GM12874 (cell line): ENCODE data around the gene NME7.

Source experiments
- TF ChIP-seq, protein P1 (sequence below): IDR thresholded peaks from 2 replicates; pipeline ENCODE4 v1.5.1; 2011; ENCODE audit warnings: low read depth, mild to moderate bottlenecking, control low read depth, low read length, moderate library complexity; ENCODE audit not compliant: insufficient read depth

NME7 gene

GRCh38 chr1:169193191-169193850, 174.3 kb downstream of the NME7 start:
- TF ChIP-seq, protein P1, sequence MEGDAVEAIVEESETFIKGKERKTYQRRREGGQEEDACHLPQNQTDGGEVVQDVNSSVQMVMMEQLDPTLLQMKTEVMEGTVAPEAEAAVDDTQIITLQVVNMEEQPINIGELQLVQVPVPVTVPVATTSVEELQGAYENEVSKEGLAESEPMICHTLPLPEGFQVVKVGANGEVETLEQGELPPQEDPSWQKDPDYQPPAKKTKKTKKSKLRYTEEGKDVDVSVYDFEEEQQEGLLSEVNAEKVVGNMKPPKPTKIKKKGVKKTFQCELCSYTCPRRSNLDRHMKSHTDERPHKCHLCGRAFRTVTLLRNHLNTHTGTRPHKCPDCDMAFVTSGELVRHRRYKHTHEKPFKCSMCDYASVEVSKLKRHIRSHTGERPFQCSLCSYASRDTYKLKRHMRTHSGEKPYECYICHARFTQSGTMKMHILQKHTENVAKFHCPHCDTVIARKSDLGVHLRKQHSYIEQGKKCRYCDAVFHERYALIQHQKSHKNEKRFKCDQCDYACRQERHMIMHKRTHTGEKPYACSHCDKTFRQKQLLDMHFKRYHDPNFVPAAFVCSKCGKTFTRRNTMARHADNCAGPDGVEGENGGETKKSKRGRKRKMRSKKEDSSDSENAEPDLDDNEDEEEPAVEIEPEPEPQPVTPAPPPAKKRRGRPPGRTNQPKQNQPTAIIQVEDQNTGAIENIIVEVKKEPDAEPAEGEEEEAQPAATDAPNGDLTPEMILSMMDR = no peak

DNA sequence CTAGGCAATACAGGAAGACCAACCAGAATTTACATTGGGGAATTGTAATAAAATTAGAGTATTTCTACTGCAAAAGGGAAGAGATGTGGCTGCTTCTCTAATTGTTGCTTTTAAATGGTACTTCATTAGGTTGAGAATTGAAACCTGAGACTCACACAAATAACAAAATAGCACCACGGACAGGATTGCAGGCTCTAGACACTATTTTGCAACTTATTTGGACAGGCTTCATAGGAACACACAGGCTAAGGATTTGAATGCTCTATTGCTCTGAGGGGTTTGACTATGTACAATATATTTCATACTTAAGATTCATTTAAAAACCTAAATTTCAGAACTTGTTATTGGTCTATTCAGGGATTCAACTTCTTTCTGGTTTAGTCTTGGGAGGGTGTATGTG, 181.5 kb downstream of the NME7 start:
- TF ChIP-seq, protein P1 = no peak

DNA sequence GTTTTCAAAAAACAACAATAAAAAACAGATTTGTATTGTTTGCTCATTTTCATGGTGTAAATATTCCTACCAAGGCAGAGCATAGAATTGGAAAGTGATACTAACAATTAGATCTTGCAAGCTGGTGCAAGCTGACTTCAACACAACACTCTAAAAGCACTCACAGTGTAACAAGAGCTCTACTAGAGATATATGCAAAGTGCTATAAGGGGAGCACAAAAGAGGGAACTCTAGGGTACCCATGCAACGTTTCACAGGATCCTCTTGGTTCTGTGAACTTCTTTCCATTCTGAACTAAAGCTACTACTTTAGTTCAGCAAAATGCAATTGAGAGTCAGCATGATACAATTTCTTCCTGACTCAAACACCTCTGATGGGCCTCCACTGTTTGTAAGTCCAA, 182.8 kb downstream of the NME7 start:
- TF ChIP-seq, protein P1 = no peak

DNA sequence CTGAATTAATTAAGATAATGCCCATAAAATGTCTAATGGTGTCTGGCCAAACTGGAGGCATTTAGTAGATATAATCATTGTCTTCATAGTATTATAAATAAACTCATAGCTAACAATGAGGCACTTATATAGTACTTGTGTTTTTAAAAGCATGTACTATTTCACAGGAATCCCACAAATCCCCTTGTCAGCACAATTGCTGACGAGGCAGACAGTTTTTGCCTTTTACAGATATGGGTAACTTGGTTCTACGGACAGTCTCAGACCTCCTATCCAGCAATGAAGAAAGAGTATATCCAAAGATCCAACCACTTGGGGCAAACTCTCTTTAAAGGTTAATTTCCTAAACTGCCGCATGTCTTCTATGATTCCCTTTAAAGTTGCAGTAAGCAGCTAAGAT, 187.4 kb downstream of the NME7 start:
- TF ChIP-seq, protein P1 = no peak

- TF ChIP-seq, protein P1 = no peak
Measured at GRCh38 chr1:169175461-169175860, 192.1 kb downstream of the NME7 start.

DNA sequence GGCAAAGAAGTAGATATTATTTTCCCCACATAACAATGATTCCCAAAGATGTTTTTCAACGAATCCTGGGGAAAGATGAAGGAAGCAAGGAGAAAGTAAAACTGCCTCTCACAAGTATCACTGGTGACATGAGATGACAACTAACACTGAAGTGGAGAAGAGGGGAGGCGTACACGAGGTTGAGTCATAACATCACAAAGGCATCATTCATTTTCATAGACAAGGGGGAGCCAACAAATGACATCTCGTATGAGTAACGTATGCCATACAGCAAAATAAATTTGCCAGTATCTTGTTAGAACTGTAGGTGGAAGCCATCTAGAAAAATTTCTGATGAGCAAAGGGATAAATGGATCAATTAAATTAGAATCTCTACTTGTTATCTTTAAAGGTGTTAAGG, 204.5 kb downstream of the NME7 start:
- TF ChIP-seq, protein P1 = no peak

- TF ChIP-seq, protein P1 = peak; percentile 26; the same call in 1 of the 2 replicates
Measured at GRCh38 chr1:169161496-169162194, 206.0 kb downstream of the NME7 start.
